K562 (cell line): ENCODE data around the gene TRIM25. TPM values are rescaled to one million over a fixed set of nuclear protein-coding genes. Genes with fewer than 3 reads are reported as not detected.

Experiments
- ARID3A ChIP-seq: IDR thresholded peaks from 2 replicates; pipeline ENCODE4 v1.6.1; 2012; ENCODE audit warnings: low read depth, low read length, improper control_type of control experiment, borderline replicate concordance
- C11orf30 ChIP-seq: fragments of 450-650 bp; IDR thresholded peaks from 2 replicates; pipeline ENCODE4 v1.6.1; 2016; ENCODE audit warnings: low read depth, mild to moderate bottlenecking
- GATAD2A ChIP-seq: fragments of 450-650 bp; IDR thresholded peaks from 2 replicates; pipeline ENCODE4 v1.6.1; 2017
- POLR3A ChIP-seq: IDR thresholded peaks from 2 replicates; pipeline ENCODE4 v1.6.1; 2011; ENCODE audit warnings: borderline replicate concordance, mild to moderate bottlenecking, moderate library complexity; ENCODE audit not compliant: insufficient read length, insufficient read depth; ENCODE audit errors: extremely low read depth
- PURB ChIP-seq: sonication (generic); formaldehyde crosslinking; IDR thresholded peaks from 2 replicates; pipeline ENCODE4 v1.9.0; 2021; ENCODE audit warnings: low read depth, mild to moderate bottlenecking, missing genetic modification reagents
- RBM22 ChIP-seq: fragments of 200-400 bp; formaldehyde crosslinking; IDR thresholded peaks from 2 replicates; pipeline ENCODE4 v1.6.1; 2018; ENCODE audit warnings: low read length, low read depth; ENCODE audit not compliant: poor library complexity, severe bottlenecking
- RNF219 ChIP-seq: fragments of 250-450 bp; sonication (Bioruptor Pico); IDR thresholded peaks from 2 replicates; pipeline ENCODE4 v1.5.0; 2022; ENCODE audit warnings: mild to moderate bottlenecking
- SOX6 ChIP-seq: fragments of 450-650 bp; IDR thresholded peaks from 2 replicates; pipeline ENCODE4 v1.6.1; 2014; ENCODE audit warnings: mild to moderate bottlenecking
- THRB ChIP-seq: fragments of 450-650 bp; formaldehyde crosslinking; conservative IDR thresholded peaks from 2 replicates; pipeline ENCODE4 v1.4.0; 2022; ENCODE audit warnings: mild to moderate bottlenecking, missing genetic modification characterization
- U2AF1 ChIP-seq: fragments of 200-400 bp; formaldehyde crosslinking; optimal IDR thresholded peaks from 2 replicates; pipeline ENCODE3; 2017; ENCODE audit warnings: mild to moderate bottlenecking, low read depth, low read length, moderate library complexity
- U2AF2 ChIP-seq: fragments of 200-400 bp; formaldehyde crosslinking; optimal IDR thresholded peaks from 2 replicates; pipeline ENCODE3; 2017; ENCODE audit warnings: low read depth, mild to moderate bottlenecking, low read length
- ZBTB43 ChIP-seq: sonication (generic); formaldehyde crosslinking; IDR thresholded peaks from 2 replicates; pipeline ENCODE4 v1.8.0; 2023; ENCODE audit warnings: mild to moderate bottlenecking, missing genetic modification reagents
- ZNF197 ChIP-seq: fragments of 200-800 bp; sonication (Bioruptor generic); IDR thresholded peaks from 2 replicates; pipeline ENCODE4 v1.6.1; 2016; ENCODE audit warnings: low read depth, missing genetic modification characterization, missing compliant biosample characterization
- ZNF224 ChIP-seq: sonication (generic); formaldehyde crosslinking; IDR thresholded peaks from 2 replicates; pipeline ENCODE4 v1.8.0; 2022; ENCODE audit warnings: mild to moderate bottlenecking, missing genetic modification reagents
- polyA plus RNA-seq, 8 experiments: library from polyadenylated mRNA; depleted of rRNA in 4 of 8; stranded (reverse) in 5 of 8; unstranded in 3 of 8; fragments of >200 nt; fragmentation: Nextera tagmentation in 2 of 8; fragmentation: Illumina TruSeq in 1 of 8; extraction: Ambion mirVana in 2 of 8; extraction: Trizol in 1 of 8; gene quantifications; 2 replicates each; pipeline versions ENCODE4 v1.2.1 to v1.2.3, GENCODE V29; 2011 to 2014; ENCODE audit warnings: inconsistent platforms in 1 of 8, missing spikeins in 1 of 8
- total RNA-seq, 7 experiments: library from RNA; depleted of rRNA in 6 of 7; stranded (reverse); fragments of >200 nt in 6 of 7; fragmentation: Illumina TruSeq in 2 of 7; extraction: Trizol in 2 of 7; gene quantifications; 2 replicates each; pipeline versions ENCODE4 v1.2.1 to v1.2.3, GENCODE V29; 2011 to 2021; ENCODE audit warnings: low replicate concordance in 1 of 7
- TF ChIP-seq, protein P1 (sequence below): fragments of 250-450 bp; sonication (Bioruptor Pico); IDR thresholded peaks from 2 replicates; pipeline ENCODE4 v1.9.0; 2021; ENCODE audit warnings: mild to moderate bottlenecking, inconsistent platforms
- TF ChIP-seq, protein P2 (sequence below): fragments of 250-450 bp; sonication (Bioruptor Pico); IDR thresholded peaks from 2 replicates; pipeline ENCODE4 v1.5.0; 2021
- TF ChIP-seq, protein P3 (sequence below): IDR thresholded peaks from 2 replicates; pipeline ENCODE4 v1.6.1; 2014; ENCODE audit warnings: antibody characterized with exemption

Gene TRIM25
- total and polyA plus RNA-seq, 9 of the 15 experiments (the other 6 are each of a cell fraction or from before 2014, with no cell fraction given) = 5.9 to 49.5 (median 24.5) TPM

GRCh38 chr17:56876766-56877179, 37.1 kb downstream of the TRIM25 start (continued):
- TF ChIP-seq ZBTB43 (CRISPR knock-in tag) (no peak), GATAD2A (no peak), ARID3A (no peak), ZNF197 (CRISPR knock-in tag) (no peak), POLR3A (no peak), U2AF1 (no peak), U2AF2 (no peak), RBM22 (no peak), THRB (CRISPR knock-in tag) (no peak), ZNF224 (CRISPR knock-in tag) (no peak), RNF219 (CRISPR knock-in tag) (no peak), C11orf30 (no peak), SOX6 (peak; percentile 89), PURB (CRISPR knock-in tag) (no peak)
- TF ChIP-seq, protein P1, sequence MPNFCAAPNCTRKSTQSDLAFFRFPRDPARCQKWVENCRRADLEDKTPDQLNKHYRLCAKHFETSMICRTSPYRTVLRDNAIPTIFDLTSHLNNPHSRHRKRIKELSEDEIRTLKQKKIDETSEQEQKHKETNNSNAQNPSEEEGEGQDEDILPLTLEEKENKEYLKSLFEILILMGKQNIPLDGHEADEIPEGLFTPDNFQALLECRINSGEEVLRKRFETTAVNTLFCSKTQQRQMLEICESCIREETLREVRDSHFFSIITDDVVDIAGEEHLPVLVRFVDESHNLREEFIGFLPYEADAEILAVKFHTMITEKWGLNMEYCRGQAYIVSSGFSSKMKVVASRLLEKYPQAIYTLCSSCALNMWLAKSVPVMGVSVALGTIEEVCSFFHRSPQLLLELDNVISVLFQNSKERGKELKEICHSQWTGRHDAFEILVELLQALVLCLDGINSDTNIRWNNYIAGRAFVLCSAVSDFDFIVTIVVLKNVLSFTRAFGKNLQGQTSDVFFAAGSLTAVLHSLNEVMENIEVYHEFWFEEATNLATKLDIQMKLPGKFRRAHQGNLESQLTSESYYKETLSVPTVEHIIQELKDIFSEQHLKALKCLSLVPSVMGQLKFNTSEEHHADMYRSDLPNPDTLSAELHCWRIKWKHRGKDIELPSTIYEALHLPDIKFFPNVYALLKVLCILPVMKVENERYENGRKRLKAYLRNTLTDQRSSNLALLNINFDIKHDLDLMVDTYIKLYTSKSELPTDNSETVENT (CRISPR knock-in tag) = no peak
- TF ChIP-seq, protein P2, sequence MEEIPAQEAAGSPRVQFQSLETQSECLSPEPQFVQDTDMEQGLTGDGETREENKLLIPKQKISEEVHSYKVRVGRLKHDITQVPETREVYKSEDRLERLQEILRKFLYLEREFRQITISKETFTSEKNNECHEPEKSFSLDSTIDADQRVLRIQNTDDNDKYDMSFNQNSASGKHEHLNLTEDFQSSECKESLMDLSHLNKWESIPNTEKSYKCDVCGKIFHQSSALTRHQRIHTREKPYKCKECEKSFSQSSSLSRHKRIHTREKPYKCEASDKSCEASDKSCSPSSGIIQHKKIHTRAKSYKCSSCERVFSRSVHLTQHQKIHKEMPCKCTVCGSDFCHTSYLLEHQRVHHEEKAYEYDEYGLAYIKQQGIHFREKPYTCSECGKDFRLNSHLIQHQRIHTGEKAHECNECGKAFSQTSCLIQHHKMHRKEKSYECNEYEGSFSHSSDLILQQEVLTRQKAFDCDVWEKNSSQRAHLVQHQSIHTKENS (CRISPR knock-in tag) = no peak
- TF ChIP-seq, protein P3, sequence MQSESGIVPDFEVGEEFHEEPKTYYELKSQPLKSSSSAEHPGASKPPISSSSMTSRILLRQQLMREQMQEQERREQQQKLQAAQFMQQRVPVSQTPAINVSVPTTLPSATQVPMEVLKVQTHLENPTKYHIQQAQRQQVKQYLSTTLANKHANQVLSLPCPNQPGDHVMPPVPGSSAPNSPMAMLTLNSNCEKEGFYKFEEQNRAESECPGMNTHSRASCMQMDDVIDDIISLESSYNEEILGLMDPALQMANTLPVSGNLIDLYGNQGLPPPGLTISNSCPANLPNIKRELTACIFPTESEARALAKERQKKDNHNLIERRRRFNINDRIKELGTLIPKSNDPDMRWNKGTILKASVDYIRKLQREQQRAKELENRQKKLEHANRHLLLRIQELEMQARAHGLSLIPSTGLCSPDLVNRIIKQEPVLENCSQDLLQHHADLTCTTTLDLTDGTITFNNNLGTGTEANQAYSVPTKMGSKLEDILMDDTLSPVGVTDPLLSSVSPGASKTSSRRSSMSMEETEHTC = peak; percentile 77
